GM23248 (cell line): ENCODE results near the gene VPREB1.

Experiments
- EZH2 ChIP-seq: fragments of 200-600 bp; sonication (generic); IDR thresholded peaks from 2 replicates; pipeline ENCODE4 v1.6.1; 2018; ENCODE audit warnings: antibody characterized with exemption, mild to moderate bottlenecking; ENCODE audit not compliant: insufficient read depth, poor library complexity, severe bottlenecking
- EZH2phosphoT487 ChIP-seq: fragments of 200-600 bp; sonication (generic); IDR thresholded peaks from 2 replicates; pipeline ENCODE4 v1.6.1; 2018; ENCODE audit warnings: antibody characterized with exemption, moderate library complexity, mild to moderate bottlenecking, low read depth; ENCODE audit not compliant: insufficient read depth

- TF ChIP-seq EZH2phosphoT487: no peak
- no peak for TF ChIP-seq EZH2
These were observed 14.7 kb upstream of the VPREB1 start for GRCh38 chr22:22229683-22230420.
